Activated CD4-positive, alpha-beta T cell treated with anti-CD3 and anti-CD28 coated beads, Interleukin-2, amount 10 ng/mL, durations not matched to agents 7 days and 5 days (primary cell): ENCODE results near the gene SFTPB. TPM values are rescaled to one million over a fixed set of nuclear protein-coding genes. Genes with fewer than 3 reads are reported as not detected.
"Not testable (repeated sequence)": the region's sequence is repeated elsewhere in the genome, so short reads cannot be mapped to it uniquely, and the experiment has no call there.

Experiments used
- CTCF ChIA-PET: fragments of 350-600 bp; sonication (Branson Sonifier 250); formaldehyde crosslinking; loops from one replicate; lab custom pipeline; 2021; ENCODE audit warnings: antibody characterized with exemption; lab: Charles Lee
- POLR2A ChIA-PET: fragments of 350-600 bp; sonication (Branson Sonifier 250); formaldehyde crosslinking; loops from one replicate; lab custom pipeline; 2021; ENCODE audit warnings: antibody characterized with exemption; lab: Charles Lee
- DNase-seq: peaks from one replicate; pipeline ENCODE4 v3.0.0-alpha.2; 2020
- H3K27ac Mint-ChIP-seq: one replicate; pipeline ENCODE4 v1.8.0; 2021; ENCODE audit warnings: mild to moderate bottlenecking, moderate library complexity, mixed read lengths
- H3K27me3 Mint-ChIP-seq: one replicate; pipeline ENCODE4 v1.8.0; 2021; ENCODE audit warnings: mixed read lengths
- H3K36me3 Mint-ChIP-seq: one replicate; pipeline ENCODE4 v1.8.0; 2021; ENCODE audit warnings: low read depth, mixed read lengths
- H3K4me1 Mint-ChIP-seq: one replicate; pipeline ENCODE4 v1.8.0; 2021; ENCODE audit warnings: mixed read lengths
- H3K4me3 Mint-ChIP-seq: one replicate; pipeline ENCODE4 v1.8.0; 2021; ENCODE audit warnings: mild to moderate bottlenecking, moderate library complexity, mixed read lengths
- H3K9me3 Mint-ChIP-seq: one replicate; pipeline ENCODE4 v1.8.0; 2021; ENCODE audit warnings: mixed read lengths
- total RNA-seq, 2 experiments: library from RNA; stranded (reverse); gene quantifications; one replicate each; pipeline ENCODE4 v1.2.3, GENCODE V29; 2021

The SFTPB gene
- total RNA-seq, 2 experiments from 2014 or later = not detected

GRCh38 chr2:85669549-85669948 is 1.6 kb upstream of the SFTPB start:
- no peak overlapping the region for H3K27ac Mint-ChIP-seq
- no peaks in the 10 kb centered on the region for H3K36me3 Mint-ChIP-seq
- H3K4me1 Mint-ChIP-seq = no peaks in the 10 kb centered on the region
- no peak for DNase-seq
- no peak overlapping the region for H3K4me3 Mint-ChIP-seq
- no peaks in the 10 kb centered on the region for H3K9me3 Mint-ChIP-seq
- ChIA-PET POLR2A (no interaction called here), CTCF (interaction anchor here (1.4 kb wide), 1 partner anchor 10 kb away, joined by 5 read pairs; no protein-coding TSS in a partner anchor)
- no peaks in the 10 kb centered on the region for H3K27me3 Mint-ChIP-seq

GRCh38 chr2:85668857-85669142 is 801 bp upstream of the SFTPB start:
- no peak for DNase-seq
- Mint-ChIP-seq H3K27ac (no peak overlapping the region), H3K9me3 (no peaks in the 10 kb centered on the region), H3K4me1 (no peaks in the 10 kb centered on the region), H3K36me3 (no peaks in the 10 kb centered on the region), H3K4me3 (no peak overlapping the region), H3K27me3 (no peaks in the 10 kb centered on the region)
- ChIA-PET POLR2A (no interaction called here), CTCF (interaction anchor here (0.6 kb wide), 1 partner anchor 305 kb away, joined by 3 read pairs; no protein-coding TSS in a partner anchor)

DNA sequence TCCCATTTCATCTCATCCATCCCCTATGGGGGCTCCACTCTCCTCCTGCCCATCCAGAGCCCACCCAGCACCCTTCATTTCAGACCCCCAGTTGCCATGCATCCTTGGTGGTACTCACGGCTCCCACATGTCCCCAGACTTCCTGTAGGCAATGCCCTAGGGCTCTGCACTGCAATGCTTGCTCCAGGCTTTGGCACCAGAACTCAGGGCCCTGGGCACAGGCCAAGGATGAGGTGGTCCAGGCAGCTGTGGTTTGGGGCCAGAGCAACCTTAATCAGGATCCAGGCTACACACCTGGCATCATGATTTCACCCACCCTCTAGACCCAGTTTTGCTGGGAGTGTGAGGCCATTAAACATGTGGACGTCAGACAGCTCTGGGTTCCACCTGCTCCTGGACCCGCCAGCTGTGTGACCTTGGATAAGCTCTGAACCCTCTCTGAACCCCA is 414 bp downstream of the SFTPB start:
- no peaks in the 10 kb centered on the region for H3K9me3 Mint-ChIP-seq
- DNase-seq = no peak
- H3K4me3 Mint-ChIP-seq = no peak overlapping the region
- no peaks in the 10 kb centered on the region for H3K4me1 Mint-ChIP-seq
- CTCF ChIA-PET = interaction anchor here (0.6 to 1.1 kb wide), 2 partner anchors 9 to 24 kb away, joined by 3 read pairs; no protein-coding TSS in a partner anchor
- POLR2A ChIA-PET = no interaction called here
- H3K27me3 Mint-ChIP-seq = no peaks in the 10 kb centered on the region
- H3K36me3 Mint-ChIP-seq = no peaks in the 10 kb centered on the region
- no peak overlapping the region for H3K27ac Mint-ChIP-seq

DNA sequence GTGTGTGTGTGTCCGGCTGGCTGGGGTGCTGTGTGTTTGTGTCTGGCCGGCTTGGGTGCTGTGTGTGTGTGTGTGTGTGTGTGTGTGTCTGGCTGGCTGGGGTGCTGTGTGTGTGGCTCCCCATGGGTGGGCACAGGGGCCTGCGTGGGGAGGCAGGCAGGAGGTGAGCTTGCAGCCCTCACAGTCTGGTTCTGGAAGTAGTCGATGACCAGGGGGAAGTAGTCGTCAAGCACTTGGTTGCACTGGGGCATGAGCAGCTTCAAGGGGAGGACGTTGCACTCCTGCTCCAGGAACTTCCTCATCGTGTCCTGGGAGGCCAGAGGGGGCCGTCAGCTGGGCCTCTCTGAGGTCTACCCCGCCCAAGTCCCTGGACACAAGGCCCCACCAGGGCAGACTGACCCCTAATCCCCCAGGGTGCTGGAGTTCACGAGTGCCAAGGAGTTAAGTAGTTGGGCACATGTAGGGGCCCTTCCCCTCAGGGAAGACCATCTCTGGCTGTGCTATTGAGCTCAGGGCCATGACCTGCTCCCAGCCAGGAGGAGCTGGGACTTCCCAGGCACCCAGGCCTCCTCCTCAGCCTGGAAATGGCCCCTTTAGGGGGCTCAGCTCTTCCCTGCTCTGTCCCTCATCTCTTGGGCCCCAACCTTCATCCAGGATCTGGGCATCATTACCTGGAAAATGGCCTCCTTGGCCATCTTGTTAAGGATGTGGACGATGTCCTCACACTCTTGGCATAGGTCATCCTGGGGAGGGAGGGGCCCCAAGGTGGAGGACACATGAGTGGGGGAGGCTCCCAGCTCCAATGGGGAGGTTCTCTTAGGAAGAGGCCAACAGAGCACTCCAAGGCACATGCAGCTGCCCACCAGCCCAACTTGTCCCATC is 1.3 kb downstream of the SFTPB start:
- Mint-ChIP-seq H3K9me3 (no peaks in the 10 kb centered on the region), H3K36me3 (no peaks in the 10 kb centered on the region), H3K4me1 (no peaks in the 10 kb centered on the region), H3K27me3 (no peaks in the 10 kb centered on the region), H3K27ac (no peak overlapping the region), H3K4me3 (no peak overlapping the region)
- POLR2A ChIA-PET = no interaction called here
- no peak for DNase-seq
- CTCF ChIA-PET = interaction anchor here (1.2 kb wide), 1 partner anchor 12 kb away, joined by 7 read pairs; no protein-coding TSS in a partner anchor

- no peak for DNase-seq
- Mint-ChIP-seq H3K4me1 (no peaks in the 10 kb centered on the region), H3K27me3 (no peaks in the 10 kb centered on the region), H3K4me3 (no peak overlapping the region), H3K9me3 (no peaks in the 10 kb centered on the region), H3K27ac (no peak overlapping the region), H3K36me3 (no peaks in the 10 kb centered on the region)
- ChIA-PET POLR2A (no interaction called here), CTCF (interaction anchor here (1.2 kb wide), 1 partner anchor 13 kb away, joined by 7 read pairs; no protein-coding TSS in a partner anchor)
Observed at GRCh38 chr2:85666016-85666415, 2.0 kb downstream of the SFTPB start.

GRCh38 chr2:85665264-85665937 is 2.6 kb downstream of the SFTPB start:
- POLR2A ChIA-PET = no interaction called here
- Mint-ChIP-seq H3K27ac (no peak overlapping the region), H3K9me3 (no peaks in the 10 kb centered on the region), H3K4me1 (no peaks in the 10 kb centered on the region), H3K4me3 (no peak overlapping the region), H3K27me3 (no peaks in the 10 kb centered on the region), H3K36me3 (no peaks in the 10 kb centered on the region)
- CTCF ChIA-PET = interaction anchor here (0.5 to 1.9 kb wide), 3 partner anchors 8 to 63 kb away, joined by 4 to 8 read pairs (median 4); no protein-coding TSS in a partner anchor
- no peak for DNase-seq

DNA sequence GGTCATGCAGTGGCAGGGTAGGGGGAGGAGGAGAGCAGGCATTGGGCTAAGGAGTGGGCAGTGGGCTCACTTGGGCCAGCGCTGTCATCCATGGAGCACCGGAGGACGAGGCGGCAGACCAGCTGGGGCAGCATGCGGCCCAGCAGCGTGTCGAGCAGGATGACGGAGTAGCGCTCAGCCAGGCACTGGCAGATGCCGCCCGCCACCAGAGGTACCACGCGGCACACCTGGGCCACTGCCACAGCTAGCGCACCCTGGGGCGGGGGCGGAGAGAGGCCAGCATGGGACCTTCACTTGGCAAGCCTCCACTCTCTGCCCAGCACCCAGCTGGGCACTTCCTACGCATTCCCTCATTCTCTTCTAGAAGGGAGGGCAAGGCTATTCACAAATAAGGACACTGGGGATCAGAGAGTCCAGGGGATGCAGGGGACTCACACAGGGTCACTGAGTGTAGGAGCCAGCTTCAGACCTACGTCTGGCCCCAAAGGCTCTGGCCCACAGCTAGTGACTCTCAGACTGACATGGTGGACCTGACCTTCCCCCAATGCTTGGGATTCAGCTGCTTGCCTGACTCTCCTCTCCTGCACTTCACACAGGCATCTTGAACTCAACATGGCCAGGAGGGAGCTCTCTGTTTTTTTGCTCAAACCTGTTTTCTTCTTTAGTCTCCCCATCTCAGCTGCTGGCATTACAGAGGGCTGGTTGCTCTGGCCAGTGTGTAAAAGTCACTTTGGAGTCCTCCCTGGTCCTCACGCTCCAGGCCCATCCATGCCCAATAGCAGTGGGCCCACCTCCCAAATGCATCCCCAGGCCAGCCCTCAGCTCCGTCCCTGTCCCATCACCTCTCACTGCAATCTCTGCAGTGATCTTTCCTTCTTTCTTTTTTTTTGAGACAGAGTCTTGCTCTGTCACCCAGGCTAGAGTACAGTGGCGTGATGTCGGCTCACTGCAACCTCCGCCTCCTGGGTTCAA is 4.1 kb downstream of the SFTPB start:
- CTCF ChIA-PET = interaction anchor here (0.7 to 1.9 kb wide), 4 partner anchors 9 to 65 kb away, joined by 3 to 8 read pairs (median 4); partner anchors contain the start of gene GNLY
- no peak overlapping the region for H3K27ac Mint-ChIP-seq
- POLR2A ChIA-PET = interaction anchor here (0.6 kb wide), 2 partner anchors 11 to 526 kb away, joined by 3 to 4 read pairs; no protein-coding TSS in a partner anchor

DNA sequence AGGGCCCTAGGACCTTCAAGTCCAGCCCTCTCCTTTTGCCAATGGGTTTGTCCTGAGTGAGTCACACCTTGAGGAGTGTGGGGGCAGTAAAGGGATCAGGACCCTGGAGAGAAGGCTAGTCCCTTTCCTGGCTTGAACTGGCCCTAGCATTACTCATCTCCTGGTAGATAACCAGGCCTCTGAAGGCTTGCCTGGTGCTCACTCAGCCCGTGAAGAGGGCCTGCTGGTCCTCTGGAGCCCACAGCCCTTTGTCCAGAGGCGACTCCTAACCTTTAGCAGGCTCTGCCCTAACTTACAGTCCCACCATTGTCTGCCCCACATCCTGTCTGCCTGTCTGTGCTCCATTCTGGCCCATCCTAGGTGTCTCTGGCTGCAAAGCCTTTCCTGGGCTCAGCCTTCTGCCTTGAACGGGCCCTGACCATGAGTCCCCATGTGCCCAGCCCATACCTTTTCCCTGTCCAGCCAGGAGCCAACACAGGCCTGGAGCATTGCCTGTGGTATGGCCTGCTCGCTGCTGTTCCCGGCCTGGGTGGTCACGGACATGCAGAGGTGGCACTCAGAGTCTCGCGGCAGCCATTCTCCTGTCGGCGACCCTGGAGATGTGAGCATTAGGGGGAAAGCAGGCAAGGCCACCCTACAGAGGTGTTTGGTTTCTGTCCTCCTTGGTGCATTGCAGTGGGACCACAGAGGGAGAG is 5.0 kb downstream of the SFTPB start:
- H3K27me3 Mint-ChIP-seq = no peaks in the 10 kb centered on the region
- H3K9me3 Mint-ChIP-seq = no peaks in the 10 kb centered on the region
- no peaks in the 10 kb centered on the region for H3K4me1 Mint-ChIP-seq
- no peak overlapping the region for H3K27ac Mint-ChIP-seq
- CTCF ChIA-PET = interaction anchor here (0.7 to 1.9 kb wide), 2 partner anchors 46 to 66 kb away, joined by 4 to 6 read pairs; no protein-coding TSS in a partner anchor
- POLR2A ChIA-PET = no interaction called here
- H3K36me3 Mint-ChIP-seq = peaks cover 2% of the 10 kb centered on the region
- H3K4me3 Mint-ChIP-seq = no peak overlapping the region
- DNase-seq = no peak

More for the DNA sequence above, 4.1 kb downstream of the SFTPB start:
- no peaks in the 10 kb centered on the region for H3K9me3 Mint-ChIP-seq
- DNase-seq = no peak
- no peaks in the 10 kb centered on the region for H3K4me1 Mint-ChIP-seq
- no peaks in the 10 kb centered on the region for H3K27me3 Mint-ChIP-seq
- no peak overlapping the region for H3K4me3 Mint-ChIP-seq
- no peaks in the 10 kb centered on the region for H3K36me3 Mint-ChIP-seq

DNA sequence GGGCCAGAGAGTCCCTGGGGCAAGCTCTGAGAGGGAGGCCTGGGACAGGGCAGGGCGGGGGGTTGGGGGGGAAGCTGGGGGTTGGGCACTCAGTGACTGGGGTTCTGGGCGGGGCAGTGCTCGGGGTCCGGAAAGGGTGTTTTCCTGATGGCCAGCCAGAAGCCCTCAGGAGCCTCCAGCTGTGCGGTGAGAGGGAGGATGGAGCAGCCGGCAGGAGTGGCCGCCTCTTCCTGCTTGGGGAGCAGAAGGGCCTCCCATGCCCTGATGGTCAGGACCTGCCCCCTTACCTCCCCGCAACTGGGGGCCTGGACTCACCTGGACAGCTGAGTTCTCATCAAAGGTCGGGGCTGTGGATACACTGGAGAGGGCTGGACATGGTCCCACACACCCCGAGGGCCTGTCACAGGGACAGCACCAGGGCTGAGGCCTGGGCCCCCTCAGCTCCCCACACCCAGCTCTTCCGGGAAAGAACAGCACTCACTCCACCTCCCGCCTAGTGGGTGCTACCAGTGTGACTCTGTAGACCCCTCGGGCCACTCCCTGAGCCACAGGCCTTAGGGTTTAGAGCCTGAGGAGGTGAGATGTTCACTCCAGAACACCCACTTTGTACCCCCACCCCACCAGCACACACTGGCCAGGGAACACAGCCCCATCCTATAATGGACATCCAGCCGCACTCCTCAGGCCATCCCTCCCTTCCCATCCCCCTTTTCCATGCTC is 6.7 kb downstream of the SFTPB start:
- no peaks in the 10 kb centered on the region for H3K4me1 Mint-ChIP-seq

GRCh38 chr2:85660725-85661124 is 7.3 kb downstream of the SFTPB start:
- no peaks in the 10 kb centered on the region for H3K27me3 Mint-ChIP-seq
- no peak for DNase-seq
- peaks cover 9% of the 10 kb centered on the region for H3K36me3 Mint-ChIP-seq
- no peaks in the 10 kb centered on the region for H3K4me1 Mint-ChIP-seq
- H3K27ac Mint-ChIP-seq = no peak overlapping the region
- H3K4me3 Mint-ChIP-seq = no peak overlapping the region
- ChIA-PET CTCF (interaction anchor here (0.5 to 1.4 kb wide), 5 partner anchors 15 to 43 kb away, joined by 3 to 5 read pairs (median 4); no protein-coding TSS in a partner anchor), POLR2A (no interaction called here)
- no peaks in the 10 kb centered on the region for H3K9me3 Mint-ChIP-seq

More for the DNA sequence above, 6.7 kb downstream of the SFTPB start:
- CTCF ChIA-PET = interaction anchor here (0.5 to 1.2 kb wide), 3 partner anchors 24 to 44 kb away, joined by 3 to 4 read pairs (median 4); no protein-coding TSS in a partner anchor
- H3K9me3 Mint-ChIP-seq = no peaks in the 10 kb centered on the region
- peaks cover 4% of the 10 kb centered on the region for H3K36me3 Mint-ChIP-seq
- POLR2A ChIA-PET = no interaction called here
- H3K4me3 Mint-ChIP-seq = no peak overlapping the region
- DNase-seq = no peak
- no peak overlapping the region for H3K27ac Mint-ChIP-seq
- H3K27me3 Mint-ChIP-seq = no peaks in the 10 kb centered on the region

DNA sequence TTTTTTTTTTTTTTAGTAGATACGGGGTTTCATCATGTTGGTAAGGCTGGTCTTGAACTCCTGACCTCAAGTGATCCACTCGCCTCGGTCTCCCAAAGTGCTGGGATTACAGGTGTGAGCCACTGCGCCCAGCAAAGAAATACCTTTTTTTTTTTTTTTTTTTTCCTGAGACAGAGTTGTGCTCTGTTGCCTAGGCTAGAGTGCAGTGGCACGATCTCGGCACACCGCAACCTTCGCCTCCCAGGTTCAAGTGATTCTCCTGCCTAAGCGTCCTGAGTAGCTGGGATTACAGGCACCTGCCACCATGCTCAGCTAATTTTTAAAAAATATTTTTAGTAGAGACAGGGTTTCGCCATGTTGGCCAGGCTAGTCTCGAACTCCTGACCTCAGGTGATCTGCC is 7.7 kb downstream of the SFTPB start:
- H3K9me3 Mint-ChIP-seq, H3K4me3 Mint-ChIP-seq, H3K27ac Mint-ChIP-seq, POLR2A ChIA-PET, DNase-seq, H3K4me1 Mint-ChIP-seq, H3K36me3 Mint-ChIP-seq, H3K27me3 Mint-ChIP-seq: not testable (repeated sequence)
- CTCF ChIA-PET = interaction anchor here (0.5 to 3.1 kb wide), 8 partner anchors 15 to 648 kb away, joined by 3 to 12 read pairs (median 4); no protein-coding TSS in a partner anchor
